Smooth muscle cell (in vitro differentiated cells): ENCODE results near the gene SPON2. TPM values are rescaled to one million over a fixed set of nuclear protein-coding genes. Genes with fewer than 3 reads are reported as not detected.

Experiments
- DNase-seq: peaks from one replicate; lab custom pipeline; 2025; ENCODE audit not compliant: unreplicated experiment; lab: John Stamatoyannopoulos, UW
- H2AFZ ChIP-seq: fragments of 200-600 bp; sonication (generic); 2 replicates; pipeline ENCODE4 v1.6.0; 2016; ENCODE audit warnings: antibody characterized with exemption, low read depth, mild to moderate bottlenecking
- H3F3A ChIP-seq: fragments of 200-600 bp; sonication (generic); 2 replicates; pipeline ENCODE4 v1.6.0; 2017; ENCODE audit warnings: antibody characterized with exemption, low read depth
- H3K27ac ChIP-seq: fragments of 200-600 bp; sonication (generic); 2 replicates; pipeline ENCODE4 v1.5.1; 2016; ENCODE audit warnings: low read depth, mild to moderate bottlenecking
- H3K27me3 ChIP-seq: fragments of 200-600 bp; sonication (generic); 2 replicates; pipeline ENCODE4 v1.6.1; 2016; ENCODE audit warnings: low read depth, mild to moderate bottlenecking
- H3K36me3 ChIP-seq: fragments of 200-600 bp; sonication (generic); 2 replicates; pipeline ENCODE4 v1.5.1; 2016; ENCODE audit warnings: low read depth
- H3K4me1 ChIP-seq: fragments of 200-600 bp; sonication (generic); 2 replicates; pipeline ENCODE4 v1.5.1; 2016; ENCODE audit warnings: low read depth
- H3K4me2 ChIP-seq: fragments of 200-600 bp; sonication (generic); 2 replicates; pipeline ENCODE4 v1.6.0; 2016; ENCODE audit warnings: mild to moderate bottlenecking
- H3K4me3 ChIP-seq: fragments of 200-600 bp; sonication (generic); 2 replicates; pipeline ENCODE4 v1.5.1; 2016; ENCODE audit warnings: mild to moderate bottlenecking
- H3K79me2 ChIP-seq: fragments of 200-600 bp; sonication (generic); 2 replicates; pipeline ENCODE4 v1.6.0; 2016; ENCODE audit warnings: low read depth, mild to moderate bottlenecking
- H3K9ac ChIP-seq: fragments of 200-600 bp; sonication (generic); 2 replicates; pipeline ENCODE4 v1.6.0; 2016; ENCODE audit warnings: low read depth
- H3K9me3 ChIP-seq: fragments of 200-600 bp; sonication (generic); replicated peaks from 2 replicates; pipeline ENCODE4 v1.5.1; 2016; ENCODE audit warnings: low read depth
- H4K20me1 ChIP-seq: fragments of 200-600 bp; sonication (generic); 2 replicates; pipeline ENCODE4 v1.6.0; 2016; ENCODE audit warnings: low read depth
- WGBS: methylation state at CpG from one replicate; pipeline ENCODE4 v1.1.7; 2016; ENCODE audit warnings: low lambda C conversion rate; 5-methylcytosine and 5-hydroxymethylcytosine counted together
- polyA plus RNA-seq: library from polyadenylated mRNA; unstranded; fragments of >200 nt; fragmentation: Nextera tagmentation; extraction: Ambion mirVana; gene quantifications from 2 replicates; pipeline ENCODE4 v1.2.1, GENCODE V29; 2016
- total RNA-seq: library from RNA; depleted of rRNA; stranded (reverse); fragments of >200 nt; gene quantifications from 2 replicates; pipeline ENCODE4 v1.2.3, GENCODE V29; 2014
- TF ChIP-seq, protein P1 (sequence below): fragments of 200-600 bp; sonication (generic); IDR thresholded peaks from 2 replicates; pipeline ENCODE4 v1.5.1; 2017; ENCODE audit warnings: borderline replicate concordance, mild to moderate bottlenecking, antibody characterized with exemption; ENCODE audit not compliant: insufficient read depth, poor library complexity, severe bottlenecking

SPON2 gene
- total and polyA plus RNA-seq, 2 experiments from 2014 or later: 171 to 427 TPM

- Histone ChIP-seq H3K27ac (no peak overlapping the region), H3K79me2 (peaks cover 7% of the 10 kb centered on the region), H2AFZ (no peak overlapping the region), H3K4me1 (no peaks in the 10 kb centered on the region), H3K36me3 (no peaks in the 10 kb centered on the region), H3K9me3 (no peaks in the 10 kb centered on the region), H3K4me3 (no peak overlapping the region), H4K20me1 (peaks cover 62% of the 10 kb centered on the region), H3K27me3 (no peaks in the 10 kb centered on the region), H3F3A (no peaks in the 10 kb centered on the region), H3K4me2 (no peak overlapping the region), H3K9ac (no peak overlapping the region)
- whole genome bisulfite sequencing: 98% methylated on average over 34 of the region's 34 CpGs
- DNase-seq: no peak
- TF ChIP-seq, protein P1, sequence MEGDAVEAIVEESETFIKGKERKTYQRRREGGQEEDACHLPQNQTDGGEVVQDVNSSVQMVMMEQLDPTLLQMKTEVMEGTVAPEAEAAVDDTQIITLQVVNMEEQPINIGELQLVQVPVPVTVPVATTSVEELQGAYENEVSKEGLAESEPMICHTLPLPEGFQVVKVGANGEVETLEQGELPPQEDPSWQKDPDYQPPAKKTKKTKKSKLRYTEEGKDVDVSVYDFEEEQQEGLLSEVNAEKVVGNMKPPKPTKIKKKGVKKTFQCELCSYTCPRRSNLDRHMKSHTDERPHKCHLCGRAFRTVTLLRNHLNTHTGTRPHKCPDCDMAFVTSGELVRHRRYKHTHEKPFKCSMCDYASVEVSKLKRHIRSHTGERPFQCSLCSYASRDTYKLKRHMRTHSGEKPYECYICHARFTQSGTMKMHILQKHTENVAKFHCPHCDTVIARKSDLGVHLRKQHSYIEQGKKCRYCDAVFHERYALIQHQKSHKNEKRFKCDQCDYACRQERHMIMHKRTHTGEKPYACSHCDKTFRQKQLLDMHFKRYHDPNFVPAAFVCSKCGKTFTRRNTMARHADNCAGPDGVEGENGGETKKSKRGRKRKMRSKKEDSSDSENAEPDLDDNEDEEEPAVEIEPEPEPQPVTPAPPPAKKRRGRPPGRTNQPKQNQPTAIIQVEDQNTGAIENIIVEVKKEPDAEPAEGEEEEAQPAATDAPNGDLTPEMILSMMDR: no peak
Observed at GRCh38 chr4:1216076-1216614, 43.8 kb upstream of the SPON2 start.

- TF ChIP-seq, protein P1: no peak
- H3K4me1 ChIP-seq: no peaks in the 10 kb centered on the region
- H2AFZ ChIP-seq: no peak overlapping the region
- no peaks in the 10 kb centered on the region for H3K36me3 ChIP-seq
- H3K27ac ChIP-seq: no peak overlapping the region
- H3K4me2 ChIP-seq: no peak overlapping the region
- H3K9ac ChIP-seq: no peak overlapping the region
- no peak for DNase-seq
- H3K27me3 ChIP-seq: no peaks in the 10 kb centered on the region
- peaks cover 58% of the 10 kb centered on the region for H4K20me1 ChIP-seq
- no peak overlapping the region for H3K4me3 ChIP-seq
- H3K9me3 ChIP-seq: no peaks in the 10 kb centered on the region
- 95% methylated on average over 31 of the region's 31 CpGs for WGBS
- H3K79me2 ChIP-seq: peaks cover 7% of the 10 kb centered on the region
- H3F3A ChIP-seq: no peaks in the 10 kb centered on the region
Observed at GRCh38 chr4:1215141-1216075, 43.0 kb upstream of the SPON2 start.

GRCh38 chr4:1214101-1215095 is 42.0 kb upstream of the SPON2 start:
- no peaks in the 10 kb centered on the region for H3K36me3 ChIP-seq
- H3K9ac ChIP-seq: no peak overlapping the region
- H3F3A ChIP-seq: no peaks in the 10 kb centered on the region
- 96% methylated on average over 37 of the region's 48 CpGs for WGBS
- H3K4me3 ChIP-seq: no peak overlapping the region
- H3K9me3 ChIP-seq: no peaks in the 10 kb centered on the region
- H3K4me1 ChIP-seq: no peaks in the 10 kb centered on the region
- H3K4me2 ChIP-seq: no peak overlapping the region
- H3K27ac ChIP-seq: no peak overlapping the region
- peaks cover 7% of the 10 kb centered on the region for H3K79me2 ChIP-seq
- no peak for DNase-seq
- H4K20me1 ChIP-seq: peaks cover 51% of the 10 kb centered on the region
- TF ChIP-seq, protein P1: no peak
- H3K27me3 ChIP-seq: no peaks in the 10 kb centered on the region
- H2AFZ ChIP-seq: no peak overlapping the region
